HCT116 (cell line): ENCODE data around the gene ROS1. TPM values are rescaled to one million over a fixed set of nuclear protein-coding genes. Genes with fewer than 3 reads are reported as not detected.
"Not testable (repeated sequence)": the region's sequence is repeated elsewhere in the genome, so short reads cannot be mapped to it uniquely, and the experiment has no call there.

Experiments used
- ATAC-seq: fragments of 200-7000 bp; cut with Tn5 transposase; 2 replicates; pipeline ENCODE4 v1.9.1; 2020; ENCODE audit warnings: mild to moderate bottlenecking, moderate library complexity
- BruUV-seq: library from RNA; stranded (reverse); fragments of 400-500 nt; replicated peaks from 2 replicates; lab custom pipeline; 2021; lab: Mats Ljungman, UMichigan
- CTCF ChIA-PET: fragments of 300-600 bp; sonication (Branson Sonifier 250); formaldehyde crosslinking; loops from one replicate; lab custom pipeline; 2021; ENCODE audit warnings: antibody characterized with exemption; lab: Charles Lee
- POLR2A ChIA-PET: fragments of 300-600, 350-600 bp; sonication (Branson Sonifier 250); formaldehyde crosslinking; loops from one replicate; lab custom pipeline; 2021; ENCODE audit warnings: antibody characterized with exemption; lab: Charles Lee
- RAD21 ChIA-PET, 2 experiments: fragments of 300-600 bp; sonication (Branson Sonifier 250); formaldehyde crosslinking; loops; one replicate each; lab custom pipeline; 2023; ENCODE audit warnings: low total read pairs in 2 of 2; ENCODE audit not compliant: uncharacterized antibody in 2 of 2, unreplicated experiment in 2 of 2, low non-redundant PET in 1 of 2; lab: Charles Lee
- DNase-seq: peaks from one replicate; pipeline ENCODE4 v3.0.0-alpha.2; 2010; ENCODE audit warnings: low read depth, low spot score
- H2AFZ ChIP-seq: fragments of 200-600 bp; shearing (Covaris generic), sonication (generic); 2 replicates; pipeline ENCODE4 v1.6.1; 2017; ENCODE audit warnings: low read depth, mixed run types, mixed read lengths, antibody characterized with exemption, low read length; ENCODE audit not compliant: poor library complexity, severe bottlenecking
- H3K27ac ChIP-seq: 2 replicates; pipeline ENCODE4 v1.5.1; 2012; ENCODE audit warnings: low read depth, low read length
- H3K27me3 ChIP-seq: fragments of 200-600 bp; sonication (generic); 2 replicates; pipeline ENCODE4 v1.6.1; 2016; ENCODE audit warnings: mixed run types, low read length, mixed read lengths; ENCODE audit not compliant: insufficient read depth
- H3K36me3 ChIP-seq, 2 experiments: fragments of 200-500 bp in 1 of 2; fragments of 200-600 bp in 1 of 2; sonication (Bioruptor generic) in 1 of 2; sonication (generic) in 1 of 2; 2 replicates each; pipeline versions ENCODE4 v1.5.1 to v1.6.1; 2014 to 2016; ENCODE audit warnings: low read length in 2 of 2, inconsistent platforms in 1 of 2, mixed read lengths in 1 of 2, mixed run types in 1 of 2; ENCODE audit not compliant: insufficient read depth in 2 of 2, control insufficient read depth in 1 of 2
- H3K4me1 ChIP-seq, 2 experiments: fragments of 200-600 bp in 1 of 2; sonication (generic) in 1 of 2; 2 replicates each; pipeline versions ENCODE4 v1.5.1 to v1.6.1; 2012 to 2017; ENCODE audit warnings: low read length in 2 of 2, inconsistent platforms in 1 of 2, mild to moderate bottlenecking in 1 of 2, mixed read lengths in 1 of 2, mixed run types in 1 of 2, moderate library complexity in 1 of 2; ENCODE audit not compliant: insufficient read depth in 2 of 2, control insufficient read depth in 1 of 2
- H3K4me2 ChIP-seq: fragments of 200-600 bp; sonication (generic); 2 replicates; pipeline ENCODE4 v1.6.1; 2017; ENCODE audit warnings: mixed run types, low read length, mixed read lengths
- H3K4me3 ChIP-seq, 2 experiments: fragments of 200-600 bp in 1 of 2; sonication (generic) in 1 of 2; replicated peaks in 1 of 2; 2 replicates each; pipeline ENCODE4 v1.5.1; 2011 to 2016; ENCODE audit warnings: low read length in 2 of 2, control low read depth in 1 of 2, low read depth in 1 of 2, mild to moderate bottlenecking in 1 of 2, mixed read lengths in 1 of 2, mixed run types in 1 of 2
- H3K79me2 ChIP-seq: fragments of 200-600 bp; sonication (generic); 2 replicates; pipeline ENCODE4 v1.6.1; 2017; ENCODE audit warnings: mild to moderate bottlenecking, mixed run types, low read length, moderate library complexity, mixed read lengths; ENCODE audit not compliant: insufficient read depth
- H3K9ac ChIP-seq: fragments of 200-600 bp; sonication (generic); 2 replicates; pipeline ENCODE4 v1.6.1; 2016; ENCODE audit warnings: low read length, mixed read lengths
- H3K9me2 ChIP-seq: fragments of 200-600 bp; sonication (generic), shearing (Covaris generic); 2 replicates; pipeline ENCODE4 v1.6.1; 2017; ENCODE audit warnings: mixed run types, mild to moderate bottlenecking, moderate library complexity; ENCODE audit not compliant: insufficient read depth
- H3K9me3 ChIP-seq, 2 experiments: fragments of 200-500 bp in 1 of 2; fragments of 200-600 bp in 1 of 2; sonication (Bioruptor generic) in 1 of 2; sonication (generic) in 1 of 2; 2 replicates each; pipeline ENCODE4 v1.6.1; 2014 to 2017; ENCODE audit warnings: low read length in 2 of 2, mixed read lengths in 2 of 2, inconsistent platforms in 1 of 2, low read depth in 1 of 2, mild to moderate bottlenecking in 1 of 2, mixed run types in 1 of 2, moderate library complexity in 1 of 2; ENCODE audit not compliant: control insufficient read depth in 1 of 2, insufficient read depth in 1 of 2
- H4K20me1 ChIP-seq: fragments of 200-600 bp; sonication (generic), shearing (Covaris generic); 2 replicates; pipeline ENCODE4 v1.6.1; 2017; ENCODE audit warnings: mixed run types, mild to moderate bottlenecking, moderate library complexity; ENCODE audit not compliant: insufficient read depth
- EGR1 ChIP-seq: IDR thresholded peaks from 2 replicates; pipeline ENCODE4 v1.6.1; 2012; ENCODE audit warnings: low read depth
- JUND ChIP-seq: IDR thresholded peaks from 2 replicates; pipeline ENCODE4 v1.6.1; 2012
- ZNF274 ChIP-seq: fragments of 200-500 bp; sonication (Bioruptor generic); IDR thresholded peaks from 2 replicates; pipeline ENCODE4 v1.6.1; 2014; ENCODE audit warnings: mild to moderate bottlenecking, low read depth, low read length, inconsistent platforms
- intact Hi-C: fragments of 100-400 bp; cut with micrococcal nuclease; formaldehyde crosslinking; loops from 2 replicates; pipeline ENCODE4 v1.10.0; 2022
- total RNA-seq: library from RNA; stranded (reverse); gene quantifications from one replicate; pipeline ENCODE4 v1.2.1, GENCODE V29; 2021; ENCODE audit not compliant: unreplicated experiment
- TF ChIP-seq, protein P1 (sequence below): IDR thresholded peaks from 2 replicates; pipeline ENCODE4 v1.6.1; 2011; ENCODE audit warnings: mild to moderate bottlenecking, low read length, moderate library complexity; ENCODE audit not compliant: insufficient replicate concordance; ENCODE audit errors: extremely low read depth
- TF ChIP-seq, protein P2 (sequence below): IDR thresholded peaks from 2 replicates; pipeline ENCODE4 v1.6.1; 2012

The ROS1 gene
- total RNA-seq, 1 experiment from 2014 or later: not detected

DNA sequence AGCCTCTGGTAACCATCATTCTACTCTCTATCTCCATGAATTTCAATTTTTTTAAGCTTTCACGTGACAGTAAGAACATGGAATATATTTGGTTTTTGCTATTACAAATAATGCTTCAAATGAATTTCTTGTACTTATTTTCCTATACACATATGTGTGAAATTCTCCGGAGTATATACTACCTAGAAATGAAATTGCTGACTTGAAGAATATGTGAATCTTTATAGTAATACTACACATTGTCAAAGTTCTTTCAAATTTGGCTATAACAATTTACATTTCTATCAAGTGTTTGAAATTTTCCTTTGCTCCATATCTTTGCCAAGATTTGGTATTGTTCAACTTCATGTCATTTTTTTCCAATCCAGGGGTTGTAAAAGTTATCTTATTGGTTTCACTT is 172.0 kb downstream of the ROS1 start (continued):
- TF ChIP-seq, protein P1, sequence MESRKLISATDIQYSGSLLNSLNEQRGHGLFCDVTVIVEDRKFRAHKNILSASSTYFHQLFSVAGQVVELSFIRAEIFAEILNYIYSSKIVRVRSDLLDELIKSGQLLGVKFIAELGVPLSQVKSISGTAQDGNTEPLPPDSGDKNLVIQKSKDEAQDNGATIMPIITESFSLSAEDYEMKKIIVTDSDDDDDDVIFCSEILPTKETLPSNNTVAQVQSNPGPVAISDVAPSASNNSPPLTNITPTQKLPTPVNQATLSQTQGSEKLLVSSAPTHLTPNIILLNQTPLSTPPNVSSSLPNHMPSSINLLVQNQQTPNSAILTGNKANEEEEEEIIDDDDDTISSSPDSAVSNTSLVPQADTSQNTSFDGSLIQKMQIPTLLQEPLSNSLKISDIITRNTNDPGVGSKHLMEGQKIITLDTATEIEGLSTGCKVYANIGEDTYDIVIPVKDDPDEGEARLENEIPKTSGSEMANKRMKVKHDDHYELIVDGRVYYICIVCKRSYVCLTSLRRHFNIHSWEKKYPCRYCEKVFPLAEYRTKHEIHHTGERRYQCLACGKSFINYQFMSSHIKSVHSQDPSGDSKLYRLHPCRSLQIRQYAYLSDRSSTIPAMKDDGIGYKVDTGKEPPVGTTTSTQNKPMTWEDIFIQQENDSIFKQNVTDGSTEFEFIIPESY: no peak
- TF ChIP-seq ZNF274 (no peak), JUND (no peak), EGR1 (no peak)
- TF ChIP-seq, protein P2, sequence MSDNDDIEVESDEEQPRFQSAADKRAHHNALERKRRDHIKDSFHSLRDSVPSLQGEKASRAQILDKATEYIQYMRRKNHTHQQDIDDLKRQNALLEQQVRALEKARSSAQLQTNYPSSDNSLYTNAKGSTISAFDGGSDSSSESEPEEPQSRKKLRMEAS: no peak

GRCh38 chr6:117244979-117245378 is 180.8 kb downstream of the ROS1 start:
- BruUV-seq, H3K36me3 ChIP-seq, H3K9ac ChIP-seq, CTCF ChIA-PET, intact Hi-C loops, H3K9me3 ChIP-seq, H3K27ac ChIP-seq, POLR2A ChIA-PET, H3K4me3 ChIP-seq, H3K4me2 ChIP-seq, H3K4me1 ChIP-seq, H3K27me3 ChIP-seq, RAD21 ChIA-PET, DNase-seq, H2AFZ ChIP-seq, H3K79me2 ChIP-seq, H4K20me1 ChIP-seq, ATAC-seq, H3K9me2 ChIP-seq: not testable (repeated sequence)

GRCh38 chr6:117244571-117244970 is 181.2 kb downstream of the ROS1 start:
- H2AFZ ChIP-seq, H3K36me3 ChIP-seq, H3K9me2 ChIP-seq, CTCF ChIA-PET, H4K20me1 ChIP-seq, intact Hi-C loops, H3K79me2 ChIP-seq, ATAC-seq, RAD21 ChIA-PET, H3K27me3 ChIP-seq, H3K4me1 ChIP-seq, POLR2A ChIA-PET, H3K27ac ChIP-seq, DNase-seq, BruUV-seq, H3K4me2 ChIP-seq, H3K4me3 ChIP-seq, H3K9me3 ChIP-seq, H3K9ac ChIP-seq: not testable (repeated sequence)

Other genes with a start within 250 kb of the ROS1 start
- not detected for gene VGLL2, start 160.4 kb downstream of the ROS1 start, total RNA-seq
- gene DCBLD1, start 56.7 kb upstream of the ROS1 start, total RNA-seq: 19.5 TPM
- gene GOPC, start 176.6 kb upstream of the ROS1 start, total RNA-seq: 24.2 TPM
- gene NUS1, start 249.5 kb upstream of the ROS1 start, total RNA-seq: 46.2 TPM